Mesothelial cell of epicardium (in vitro differentiated cells): ENCODE data around the gene GRIA4. TPM values are rescaled to one million over a fixed set of nuclear protein-coding genes. Genes with fewer than 3 reads are reported as not detected.
A peak's percentile ranks its signal among the peaks of the same experiment; 100 is the strongest.

ENCODE experiments used
- DNase-seq, 2 experiments: peaks; one replicate each; pipeline ENCODE4 v3.0.0; 2021; ENCODE audit warnings: low spot score in 2 of 2; ENCODE audit not compliant: unreplicated experiment in 2 of 2
- H3K27ac Mint-ChIP-seq: 2 replicates; pipeline ENCODE4 v1.8.0; 2021; ENCODE audit warnings: mixed read lengths
- H3K27me3 Mint-ChIP-seq: 2 replicates; pipeline ENCODE4 v1.8.0; 2021; ENCODE audit warnings: low read depth, mixed read lengths
- H3K36me3 Mint-ChIP-seq: 2 replicates; pipeline ENCODE4 v1.8.0; 2021; ENCODE audit warnings: mixed read lengths
- H3K4me1 Mint-ChIP-seq: 2 replicates; pipeline ENCODE4 v1.8.0; 2021; ENCODE audit warnings: mixed read lengths
- H3K4me3 Mint-ChIP-seq: 2 replicates; pipeline ENCODE4 v1.8.0; 2021; ENCODE audit warnings: mild to moderate bottlenecking, moderate library complexity, mixed read lengths
- H3K9me3 Mint-ChIP-seq: 2 replicates; pipeline ENCODE4 v1.8.0; 2021; ENCODE audit warnings: mixed read lengths
- total RNA-seq: library from RNA; stranded (reverse); gene quantifications from 3 replicates; pipeline ENCODE4 v1.2.1, GENCODE V29; 2021
- TF ChIP-seq, protein P1 (sequence below): fragments of 200-600 bp; sonication (generic); IDR thresholded peaks from one replicate; pipeline ENCODE4 v1.5.0; 2021; ENCODE audit warnings: antibody characterized with exemption; ENCODE audit not compliant: unreplicated experiment

The GRIA4 gene
- total RNA-seq, 1 donor from 2014 or later, result 156 TPM

DNA sequence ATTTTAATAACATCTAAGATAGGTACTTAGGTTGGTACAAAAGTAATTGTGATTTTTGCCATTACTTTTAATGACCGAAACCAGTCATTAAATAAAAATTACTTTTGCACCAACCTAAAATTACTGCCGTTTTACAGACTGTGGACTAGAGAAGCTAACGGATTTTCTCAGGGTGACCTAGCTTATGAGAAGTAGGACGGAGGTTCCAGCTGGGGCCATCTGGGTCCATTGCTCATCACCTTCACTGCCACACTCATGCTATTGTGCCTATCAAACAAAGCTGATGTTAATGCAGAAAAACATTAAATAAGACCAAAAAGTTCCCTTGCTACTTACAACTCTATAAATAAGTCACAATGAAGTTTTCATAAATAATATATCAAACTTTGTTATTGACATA lies 38.9 kb downstream of the GRIA4 start:
- Mint-ChIP-seq H3K36me3 (peaks cover 40% of the 10 kb centered on the region), H3K9me3 (peaks cover 29% of the 10 kb centered on the region), H3K4me1 (no peaks in the 10 kb centered on the region), H3K4me3 (no peak overlapping the region), H3K27ac (no peak overlapping the region), H3K27me3 (no peaks in the 10 kb centered on the region)
- TF ChIP-seq, protein P1, sequence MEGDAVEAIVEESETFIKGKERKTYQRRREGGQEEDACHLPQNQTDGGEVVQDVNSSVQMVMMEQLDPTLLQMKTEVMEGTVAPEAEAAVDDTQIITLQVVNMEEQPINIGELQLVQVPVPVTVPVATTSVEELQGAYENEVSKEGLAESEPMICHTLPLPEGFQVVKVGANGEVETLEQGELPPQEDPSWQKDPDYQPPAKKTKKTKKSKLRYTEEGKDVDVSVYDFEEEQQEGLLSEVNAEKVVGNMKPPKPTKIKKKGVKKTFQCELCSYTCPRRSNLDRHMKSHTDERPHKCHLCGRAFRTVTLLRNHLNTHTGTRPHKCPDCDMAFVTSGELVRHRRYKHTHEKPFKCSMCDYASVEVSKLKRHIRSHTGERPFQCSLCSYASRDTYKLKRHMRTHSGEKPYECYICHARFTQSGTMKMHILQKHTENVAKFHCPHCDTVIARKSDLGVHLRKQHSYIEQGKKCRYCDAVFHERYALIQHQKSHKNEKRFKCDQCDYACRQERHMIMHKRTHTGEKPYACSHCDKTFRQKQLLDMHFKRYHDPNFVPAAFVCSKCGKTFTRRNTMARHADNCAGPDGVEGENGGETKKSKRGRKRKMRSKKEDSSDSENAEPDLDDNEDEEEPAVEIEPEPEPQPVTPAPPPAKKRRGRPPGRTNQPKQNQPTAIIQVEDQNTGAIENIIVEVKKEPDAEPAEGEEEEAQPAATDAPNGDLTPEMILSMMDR, result no peak
- DNase-seq, result no peak

DNA sequence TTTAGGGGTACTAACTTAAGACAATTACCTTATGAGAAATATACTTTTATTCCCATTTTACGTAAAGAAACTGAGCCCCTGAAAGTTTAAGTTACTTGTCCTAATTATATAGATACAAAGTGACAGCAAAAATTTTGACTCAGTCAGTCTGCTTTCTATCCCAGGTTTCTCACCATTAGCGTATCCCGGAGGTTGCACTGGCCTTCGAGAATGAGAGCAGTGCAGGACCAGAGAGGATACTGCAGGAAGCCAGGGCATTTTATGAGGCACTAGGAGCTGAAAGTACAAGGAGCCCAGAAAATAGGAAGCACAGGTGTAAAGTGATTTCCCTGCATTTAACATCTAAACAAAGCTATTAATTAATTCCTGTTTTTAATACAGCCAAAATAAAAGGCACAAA lies 55.4 kb downstream of the GRIA4 start:
- TF ChIP-seq, protein P1, result no peak
- H3K4me3 Mint-ChIP-seq, result no peak overlapping the region
- no peaks in the 10 kb centered on the region for H3K4me1 Mint-ChIP-seq
- H3K36me3 Mint-ChIP-seq, result peaks cover 3% of the 10 kb centered on the region
- H3K27ac Mint-ChIP-seq, result no peak overlapping the region
- no peaks in the 10 kb centered on the region for H3K27me3 Mint-ChIP-seq
- no peak for DNase-seq
- peaks cover 4% of the 10 kb centered on the region for H3K9me3 Mint-ChIP-seq

DNA sequence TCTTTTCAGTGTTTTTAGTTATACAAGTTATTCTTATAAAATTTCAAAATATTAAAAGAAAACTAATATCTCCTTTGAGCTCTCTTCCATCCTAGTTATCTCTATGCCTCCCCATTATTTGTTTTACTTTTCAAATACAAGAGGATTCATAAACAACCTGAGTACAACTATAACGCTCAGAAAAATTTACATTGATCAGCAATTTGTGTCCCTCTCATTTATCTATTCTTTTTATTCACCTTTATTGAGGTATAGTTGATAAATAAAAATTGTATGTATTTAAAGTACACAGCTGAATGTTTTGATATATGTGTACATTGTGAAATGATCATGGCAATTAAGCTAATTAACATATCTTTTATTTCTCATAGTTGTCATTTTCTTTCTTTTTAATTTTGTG lies 57.6 kb downstream of the GRIA4 start:
- H3K27me3 Mint-ChIP-seq, result no peaks in the 10 kb centered on the region
- H3K4me1 Mint-ChIP-seq, result no peaks in the 10 kb centered on the region
- no peak overlapping the region for H3K27ac Mint-ChIP-seq
- H3K9me3 Mint-ChIP-seq, result peaks cover 4% of the 10 kb centered on the region
- H3K4me3 Mint-ChIP-seq, result no peak overlapping the region
- no peak for DNase-seq
- peaks cover 7% of the 10 kb centered on the region for H3K36me3 Mint-ChIP-seq
- TF ChIP-seq, protein P1, result no peak

DNA sequence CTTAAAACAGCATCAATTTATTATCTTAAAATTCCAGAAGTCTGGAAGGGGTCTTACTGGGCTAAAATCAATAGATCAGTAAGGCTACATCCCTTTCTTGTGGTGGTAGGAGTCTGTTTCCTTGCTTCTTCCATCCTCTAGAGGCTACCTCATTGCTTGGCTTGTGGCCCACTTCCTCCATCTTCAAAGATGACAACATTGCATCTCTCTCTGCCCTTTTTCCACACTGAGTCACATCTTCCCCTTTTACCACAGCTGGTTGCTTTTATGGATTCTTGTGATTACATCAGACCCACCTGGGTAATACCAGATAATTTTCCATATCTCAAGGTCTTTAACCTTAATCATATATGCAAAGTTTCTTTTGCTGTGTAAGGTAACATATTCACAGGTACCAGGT lies 60.9 kb downstream of the GRIA4 start:
- Mint-ChIP-seq H3K27me3 (no peaks in the 10 kb centered on the region), H3K4me3 (no peak overlapping the region), H3K27ac (no peak overlapping the region), H3K36me3 (peaks cover 5% of the 10 kb centered on the region), H3K4me1 (no peaks in the 10 kb centered on the region), H3K9me3 (peaks cover 7% of the 10 kb centered on the region)
- DNase-seq, result no peak
- TF ChIP-seq, protein P1, result no peak

DNA sequence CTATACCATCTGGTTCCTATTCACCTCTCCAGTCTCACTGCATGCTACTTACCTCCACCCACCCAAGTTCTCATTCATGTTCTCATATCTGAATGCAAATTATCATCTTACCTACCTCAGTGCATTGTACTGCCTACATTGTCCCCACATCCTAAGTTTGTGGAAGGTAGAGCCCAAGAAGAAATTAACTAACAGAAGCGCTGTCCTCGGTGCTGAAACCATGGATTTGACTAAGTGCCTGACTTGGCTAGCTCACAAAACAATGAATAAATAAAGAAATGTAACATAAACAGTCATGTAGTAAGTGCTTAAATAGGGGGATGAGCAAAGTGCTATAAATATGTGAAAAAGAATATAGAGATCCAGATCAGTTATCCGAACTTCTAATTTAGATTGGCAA lies 63.2 kb downstream of the GRIA4 start:
- Mint-ChIP-seq H3K27me3 (no peaks in the 10 kb centered on the region), H3K9me3 (peaks cover 3% of the 10 kb centered on the region), H3K27ac (no peak overlapping the region), H3K4me3 (no peak overlapping the region), H3K36me3 (peaks cover 7% of the 10 kb centered on the region), H3K4me1 (no peaks in the 10 kb centered on the region)
- peak; percentile 27 to 71 for DNase-seq
- TF ChIP-seq, protein P1, result no peak

DNA sequence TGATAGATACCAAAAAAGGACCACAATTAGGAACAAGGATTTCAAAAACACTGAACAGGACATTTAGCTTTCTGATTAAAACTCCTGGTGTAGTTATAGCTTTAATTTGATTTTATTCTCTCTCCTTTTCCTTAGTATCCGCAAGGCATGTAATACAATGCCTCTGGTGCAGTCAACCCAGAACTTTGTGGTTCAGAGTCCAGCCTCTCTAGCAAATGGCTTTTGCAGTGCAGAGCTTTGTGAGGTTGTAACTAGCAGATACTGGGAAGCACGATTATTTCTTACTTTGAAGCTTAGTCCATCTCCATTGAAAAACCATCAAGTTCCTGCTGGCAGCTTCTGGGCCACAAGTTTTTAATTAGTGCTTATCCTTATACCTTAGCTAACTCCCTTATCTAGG lies 79.8 kb downstream of the GRIA4 start:
- Mint-ChIP-seq H3K4me1 (peaks cover 25% of the 10 kb centered on the region), H3K27ac (no peak overlapping the region), H3K4me3 (no peak overlapping the region), H3K9me3 (peaks cover 14% of the 10 kb centered on the region), H3K27me3 (no peaks in the 10 kb centered on the region), H3K36me3 (peaks cover 10% of the 10 kb centered on the region)
- TF ChIP-seq, protein P1, result no peak
- DNase-seq, result no peak
